Posterior cingulate gyrus (tissue), 11 donors: ENCODE results near the gene CFAP20.
A peak's percentile ranks its signal among the peaks of the same experiment; 100 is the strongest.

Experiments
- DNase-seq, 10 donors: peaks; one replicate each; pipeline versions ENCODE4 v3.0.0 to v3.0.0-alpha.2; 2020 to 2021; ENCODE audit warnings: mixed read lengths in 3 of 10
- intact Hi-C: fragments of 100-400 bp; cut with DNase I; formaldehyde crosslinking; loops from one replicate; pipeline ENCODE4 v1.15.1; 2023

Gene CFAP20

GRCh38 chr16:58125781-58126335 lies 3.3 kb downstream of the CFAP20 start:
- intact Hi-C loops, result loop anchor here (5.0 kb wide), 1 partner anchor 71 kb away; the partner anchor contains the start of gene CSNK2A2
- peak in 1 of 10 donors; percentile 9 for DNase-seq

DNA sequence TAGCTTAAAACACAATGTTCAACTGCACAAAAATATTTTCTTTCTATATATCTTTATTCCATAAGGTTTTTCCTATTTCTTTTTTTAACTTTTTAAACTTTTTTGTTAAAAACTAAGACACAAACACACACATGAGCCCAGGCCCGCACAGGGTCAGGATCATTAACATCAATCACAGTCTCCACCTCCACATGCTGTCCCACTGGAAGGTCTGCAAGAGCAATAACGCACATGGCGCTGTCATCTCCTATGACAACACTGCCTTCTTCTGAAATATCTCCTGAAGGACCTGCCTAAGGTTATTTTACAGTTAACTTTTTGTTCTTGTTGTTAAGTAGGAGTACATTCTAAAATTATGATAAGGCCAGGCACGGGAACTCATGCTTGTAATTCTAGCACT lies 4.1 kb downstream of the CFAP20 start:
- intact Hi-C loops, result loop anchor here (5.0 kb wide), 1 partner anchor 72 kb away; the partner anchor contains the start of gene CSNK2A2
- peak in 1 of 10 donors; percentile 56 for DNase-seq

DNA sequence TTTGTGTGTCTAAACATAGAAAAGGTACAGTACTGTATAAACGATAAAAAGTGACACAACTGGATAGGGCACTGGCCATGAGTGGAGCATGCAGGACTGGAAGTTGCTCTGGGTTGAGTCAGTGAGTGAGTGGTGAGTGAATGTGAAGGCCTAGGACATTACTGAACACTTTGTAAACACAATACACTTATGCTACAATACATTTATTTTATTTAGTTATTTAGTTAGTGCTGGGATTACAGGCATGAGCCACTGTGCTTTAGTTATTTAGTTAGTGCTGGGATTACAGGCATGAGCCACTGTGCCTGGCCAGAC lies 4.6 kb downstream of the CFAP20 start:
- intact Hi-C loops, result loop anchor here (5.0 kb wide), 1 partner anchor 227 kb away; no protein-coding TSS in a partner anchor

DNA sequence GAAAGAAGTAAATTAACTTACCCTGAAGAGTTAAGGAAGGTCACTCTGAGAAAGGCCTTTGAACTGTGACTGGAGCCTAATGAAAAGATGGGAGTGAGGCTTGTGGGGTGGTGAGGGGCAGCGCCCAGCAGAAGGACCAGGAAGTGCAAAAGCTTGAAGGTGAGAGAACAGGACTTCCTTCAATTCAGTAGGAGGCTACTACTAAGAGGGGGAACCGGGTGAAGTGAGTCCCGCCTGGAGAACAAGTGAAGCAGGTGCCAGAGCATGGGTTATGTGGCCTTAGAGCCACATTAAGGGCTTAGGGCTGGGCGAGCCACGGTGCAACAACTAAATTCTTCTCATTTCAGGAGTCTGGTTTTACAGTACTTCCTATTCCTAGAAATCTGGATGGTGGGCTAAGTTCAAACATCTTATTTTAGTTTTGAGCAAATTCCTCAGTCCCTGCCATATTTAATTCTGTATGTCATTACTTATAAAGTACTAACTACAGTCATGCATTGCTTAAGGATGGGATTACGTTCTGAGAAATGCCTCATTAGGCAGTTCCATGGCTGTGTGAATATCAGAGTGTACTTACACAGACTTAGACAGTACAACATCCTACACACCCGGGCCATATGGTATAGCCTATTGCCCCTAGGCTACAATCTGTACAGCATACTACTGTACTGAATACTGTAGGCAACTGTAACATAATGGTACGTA lies 5.1 kb downstream of the CFAP20 start:
- intact Hi-C loops, result loop anchor here (5.0 kb wide), 1 partner anchor 227 kb away; no protein-coding TSS in a partner anchor

More for the DNA sequence above, 4.6 kb downstream of the CFAP20 start:
- peak in 1 of 10 donors; percentile 31 for DNase-seq

GRCh38 chr16:58121132-58121531 lies 8.0 kb downstream of the CFAP20 start:
- intact Hi-C loops, result loop anchor here (2.0 to 5.0 kb wide), 2 partner anchors 100 to 224 kb away; no protein-coding TSS in a partner anchor
- no peak for DNase-seq

More for the DNA sequence above, 5.1 kb downstream of the CFAP20 start:
- DNase-seq, result peak in 1 of 10 donors; percentile 27

DNA sequence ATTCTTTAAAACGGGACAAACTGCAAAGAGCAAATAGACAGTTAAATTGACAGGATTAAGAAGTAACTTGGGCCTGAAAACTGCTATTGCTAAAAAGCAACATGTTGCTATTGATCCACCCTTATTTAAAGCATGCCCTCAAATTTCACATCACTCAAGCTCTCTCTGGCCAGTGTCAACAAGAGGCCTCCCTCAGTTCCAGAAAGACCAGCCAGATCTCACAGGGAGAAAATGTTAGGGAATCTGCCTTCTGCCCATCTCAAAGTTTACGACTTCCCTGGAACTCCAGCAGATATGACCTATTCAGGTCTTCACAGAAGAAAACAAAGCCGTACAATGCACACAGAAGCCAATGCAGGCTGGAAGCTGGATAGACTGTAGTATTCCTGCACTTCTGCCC lies 8.9 kb downstream of the CFAP20 start:
- intact Hi-C loops, result loop anchor here (2.0 to 5.0 kb wide), 2 partner anchors 99 to 223 kb away; no protein-coding TSS in a partner anchor
- DNase-seq, result no peak

DNA sequence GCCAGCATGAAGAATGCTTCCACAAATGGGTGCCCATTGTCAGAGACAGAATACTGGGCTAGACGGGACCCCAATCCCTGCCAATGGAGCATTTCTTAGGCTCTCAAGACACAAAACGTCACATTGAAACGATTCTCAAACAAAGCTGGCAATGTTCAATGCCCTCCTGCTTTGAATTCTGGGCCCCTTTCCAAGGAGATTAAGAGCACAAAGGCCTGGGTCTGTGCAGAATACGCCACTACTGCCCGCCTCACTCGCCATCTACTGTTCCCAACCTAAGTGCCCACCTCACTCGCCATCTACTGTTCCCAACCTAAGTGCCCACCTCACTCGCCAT lies 9.7 kb downstream of the CFAP20 start:
- peak in 2 of 10 donors; percentile 21 to 69 for DNase-seq
- intact Hi-C loops, result no loop called here

DNA sequence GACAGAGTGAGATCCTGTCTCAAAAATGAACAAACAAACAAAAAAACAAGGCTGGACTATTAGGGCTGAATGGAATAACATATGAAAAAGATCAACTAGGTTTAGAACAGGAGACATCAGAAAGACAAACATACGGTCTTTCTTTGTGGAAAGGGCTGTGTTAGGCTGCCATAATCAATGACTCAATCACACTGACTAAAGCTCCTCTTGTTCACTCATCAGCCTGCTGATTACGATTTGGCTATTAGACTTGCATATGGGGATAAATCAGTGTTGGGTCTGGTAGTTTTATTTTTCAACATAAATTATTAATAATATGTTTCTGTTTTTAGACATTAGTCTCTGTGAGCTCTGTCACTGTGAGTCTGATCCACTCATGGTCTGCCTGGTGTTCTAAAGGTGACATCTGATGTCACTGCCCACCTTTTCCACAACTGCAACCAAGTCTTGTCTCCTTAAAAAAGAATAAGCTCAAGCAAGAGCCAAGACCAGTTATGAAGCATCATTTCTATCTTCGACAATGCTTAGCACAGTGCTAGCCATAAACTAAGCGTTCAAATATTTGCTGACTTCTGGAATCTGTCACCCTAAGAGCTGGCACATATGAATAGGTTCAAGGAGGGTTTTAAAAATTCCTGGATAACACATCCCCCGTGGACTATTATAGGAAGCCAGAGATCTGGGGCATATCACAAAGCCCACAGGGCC lies 10.2 kb downstream of the CFAP20 start:
- intact Hi-C loops, result no loop called here
- DNase-seq, result peak in 1 of 10 donors; percentile 2

DNA sequence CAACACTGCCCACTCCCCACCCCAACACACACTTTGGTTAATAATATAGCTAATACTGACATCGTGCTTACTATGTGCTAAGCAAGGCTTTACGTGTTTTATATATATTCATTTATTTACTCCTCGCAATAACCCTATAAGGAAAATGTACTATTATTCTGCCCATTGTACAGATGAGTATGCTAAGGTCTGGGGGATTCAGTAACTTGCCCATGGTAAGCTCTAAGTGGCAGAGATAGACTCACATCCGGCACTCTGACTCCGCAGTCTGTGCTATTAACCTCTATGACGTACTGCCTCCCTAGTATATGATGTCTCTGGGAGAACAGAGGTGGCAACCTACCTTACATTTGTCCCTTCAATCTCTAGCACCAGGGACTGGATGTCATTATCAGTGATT lies 12.7 kb downstream of the CFAP20 start:
- DNase-seq, result no peak
- intact Hi-C loops, result no loop called here

DNA sequence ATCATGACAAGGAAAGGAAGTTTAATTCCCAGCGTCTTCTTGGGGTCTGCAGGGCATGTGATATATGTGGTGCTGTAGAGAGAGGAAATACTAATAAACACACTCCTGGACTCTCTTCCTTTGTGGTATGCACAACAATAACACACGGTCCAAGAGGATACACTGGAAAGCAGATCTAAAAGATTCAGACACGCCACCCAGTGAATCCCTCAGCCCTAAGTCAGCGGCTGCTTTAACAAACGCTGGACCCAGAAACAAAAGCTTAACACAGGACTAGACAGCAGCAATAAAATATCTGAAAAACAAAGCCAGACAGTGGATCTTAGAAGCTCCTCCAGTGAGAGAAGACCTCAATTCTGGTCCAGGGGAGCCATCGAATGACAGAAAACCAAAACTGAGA lies 13.1 kb downstream of the CFAP20 start:
- DNase-seq, result no peak
- intact Hi-C loops, result no loop called here

- DNase-seq, result peak in 1 of 10 donors; percentile 71
- intact Hi-C loops, result no loop called here
These were observed 14.1 kb downstream of the CFAP20 start for GRCh38 chr16:58114827-58115825.

DNA sequence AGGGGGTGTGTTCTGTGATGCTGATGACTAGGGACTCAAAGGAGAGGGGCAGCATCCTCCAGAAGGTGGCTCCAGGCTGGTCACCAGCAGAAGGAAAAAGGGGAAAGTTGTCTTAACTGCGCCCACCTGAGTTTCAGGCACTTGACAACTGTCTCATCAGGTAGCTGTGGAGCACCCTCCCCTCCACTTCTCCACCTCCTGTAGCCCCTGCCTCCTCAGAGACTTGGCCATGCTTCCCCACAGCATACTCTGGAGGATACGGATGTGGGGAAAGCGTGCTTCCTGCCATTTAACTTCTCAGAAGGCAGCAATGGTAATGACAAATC lies 17.9 kb downstream of the CFAP20 start:
- peak in 1 of 10 donors; percentile 60 for DNase-seq
- intact Hi-C loops, result no loop called here

DNA sequence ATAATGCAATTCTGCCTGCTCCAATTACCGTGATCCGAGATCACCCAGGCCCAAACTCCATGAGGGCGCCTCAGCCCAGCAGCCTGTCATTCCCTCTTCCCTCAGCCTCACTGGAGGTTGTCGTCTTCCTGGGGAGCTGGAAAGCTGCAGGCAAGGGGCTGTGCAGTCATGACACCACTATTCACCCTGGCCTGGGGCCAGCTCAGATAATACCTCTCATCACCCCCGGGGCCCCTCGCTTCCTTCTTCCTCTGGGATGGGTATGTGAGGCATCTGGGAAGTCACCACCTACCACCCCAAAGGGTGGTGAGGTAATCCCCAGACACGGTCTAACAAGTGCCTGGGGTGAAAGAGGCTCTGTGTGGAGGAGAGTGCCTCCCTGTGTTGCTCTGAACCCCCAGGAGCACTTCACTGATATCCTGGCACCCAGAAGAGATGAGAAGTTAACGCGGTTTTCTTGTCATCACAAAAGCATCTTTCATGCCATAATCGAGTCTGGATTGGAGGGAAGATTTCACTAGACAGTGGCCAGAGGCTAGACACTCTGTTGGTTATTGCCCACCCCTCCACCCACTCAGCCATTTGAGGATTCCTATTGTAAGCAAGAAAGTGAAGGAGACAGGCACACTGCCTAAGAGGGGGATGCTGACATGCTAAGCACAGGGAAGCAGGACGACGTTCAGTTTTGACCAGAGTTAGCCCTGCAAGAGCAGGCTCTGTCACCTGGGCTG lies 18.4 kb downstream of the CFAP20 start:
- intact Hi-C loops, result no loop called here
- peak in 2 of 10 donors; percentile 49 to 72 for DNase-seq

- peak in 1 of 10 donors; percentile 41 for DNase-seq
- intact Hi-C loops, result no loop called here
These were observed 19.3 kb downstream of the CFAP20 start for GRCh38 chr16:58109881-58110280.

DNA sequence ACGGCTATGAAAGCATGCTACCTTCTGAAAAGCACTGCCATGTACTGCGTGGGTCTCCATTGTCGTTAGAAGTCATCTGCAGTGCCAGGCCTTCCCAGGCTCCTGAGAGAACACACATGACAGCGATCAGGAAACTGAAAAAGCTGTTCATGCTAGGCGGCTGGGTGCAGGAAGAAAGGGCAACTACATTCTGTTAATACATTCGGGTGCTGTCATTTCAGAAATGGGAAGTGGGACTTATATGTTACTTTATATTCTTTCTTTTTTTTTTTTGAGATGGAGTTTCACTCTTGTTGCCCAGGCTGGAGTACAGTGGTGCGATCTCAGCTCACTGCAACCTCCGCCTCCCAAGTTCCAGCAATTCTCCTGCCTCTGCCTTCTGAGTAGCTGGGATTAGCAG lies 19.9 kb downstream of the CFAP20 start:
- DNase-seq, result no peak
- intact Hi-C loops, result no loop called here

DNA sequence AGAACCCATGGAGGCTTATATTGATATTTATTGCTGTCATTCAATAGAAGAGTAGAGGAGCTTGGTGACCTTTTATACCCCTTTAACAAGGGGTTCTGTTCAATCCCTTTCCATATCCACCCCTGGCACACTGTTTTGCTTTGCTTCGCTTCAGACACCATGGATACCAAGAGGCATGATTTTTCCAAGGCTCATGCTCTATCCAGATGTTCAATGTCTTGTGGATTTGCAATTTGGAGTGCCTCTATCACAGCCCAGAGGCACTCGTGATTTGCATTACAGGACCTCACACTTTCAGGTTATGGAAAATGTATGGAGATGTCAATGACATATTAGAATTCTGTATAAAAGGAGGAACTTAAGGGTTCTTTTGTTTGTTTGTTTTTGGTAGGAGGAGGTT lies 21.5 kb downstream of the CFAP20 start:
- peak in 1 of 10 donors; percentile 18 for DNase-seq
- intact Hi-C loops, result no loop called here

DNA sequence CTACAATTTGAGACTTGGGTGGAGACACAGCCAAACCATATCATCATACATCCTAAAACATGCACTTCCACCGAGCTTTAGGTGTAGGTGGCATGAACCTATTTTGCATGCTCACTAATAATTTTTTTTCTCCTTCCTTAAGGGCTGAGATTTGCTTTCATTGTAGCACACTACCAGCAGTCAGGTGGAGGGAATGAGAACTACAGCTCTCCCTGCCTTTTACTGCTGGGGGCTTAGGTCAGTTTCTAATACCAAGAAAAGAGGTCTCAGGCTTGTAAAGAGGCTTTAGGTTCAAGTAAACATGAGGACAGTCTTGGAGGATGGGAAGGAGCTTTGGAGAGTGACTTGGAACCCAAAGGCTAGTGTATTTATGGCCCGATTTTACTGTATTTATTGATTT lies 22.0 kb downstream of the CFAP20 start:
- intact Hi-C loops, result no loop called here
- no peak for DNase-seq

DNA sequence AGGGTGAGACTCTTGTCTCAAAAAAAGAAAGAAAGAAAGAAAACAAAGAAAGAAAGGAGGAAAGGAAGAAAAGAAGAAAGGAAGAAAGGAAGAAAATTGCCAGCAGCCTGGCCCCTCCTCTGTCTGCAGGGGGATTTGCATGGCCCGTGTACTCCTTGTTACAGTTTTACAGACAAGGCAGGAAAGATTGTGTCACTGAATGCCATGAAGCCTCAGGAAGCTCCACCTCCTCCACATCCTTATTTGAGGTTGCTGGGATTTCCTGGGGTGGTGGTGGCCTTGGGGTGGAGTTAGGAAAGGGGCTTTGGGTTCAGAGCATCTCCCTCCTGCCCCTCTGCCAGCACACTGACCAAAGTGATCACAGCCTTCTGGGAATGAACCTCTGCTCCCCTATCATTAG lies 23.6 kb downstream of the CFAP20 start:
- DNase-seq, result peak in 1 of 10 donors; percentile 16
- intact Hi-C loops, result no loop called here

DNA sequence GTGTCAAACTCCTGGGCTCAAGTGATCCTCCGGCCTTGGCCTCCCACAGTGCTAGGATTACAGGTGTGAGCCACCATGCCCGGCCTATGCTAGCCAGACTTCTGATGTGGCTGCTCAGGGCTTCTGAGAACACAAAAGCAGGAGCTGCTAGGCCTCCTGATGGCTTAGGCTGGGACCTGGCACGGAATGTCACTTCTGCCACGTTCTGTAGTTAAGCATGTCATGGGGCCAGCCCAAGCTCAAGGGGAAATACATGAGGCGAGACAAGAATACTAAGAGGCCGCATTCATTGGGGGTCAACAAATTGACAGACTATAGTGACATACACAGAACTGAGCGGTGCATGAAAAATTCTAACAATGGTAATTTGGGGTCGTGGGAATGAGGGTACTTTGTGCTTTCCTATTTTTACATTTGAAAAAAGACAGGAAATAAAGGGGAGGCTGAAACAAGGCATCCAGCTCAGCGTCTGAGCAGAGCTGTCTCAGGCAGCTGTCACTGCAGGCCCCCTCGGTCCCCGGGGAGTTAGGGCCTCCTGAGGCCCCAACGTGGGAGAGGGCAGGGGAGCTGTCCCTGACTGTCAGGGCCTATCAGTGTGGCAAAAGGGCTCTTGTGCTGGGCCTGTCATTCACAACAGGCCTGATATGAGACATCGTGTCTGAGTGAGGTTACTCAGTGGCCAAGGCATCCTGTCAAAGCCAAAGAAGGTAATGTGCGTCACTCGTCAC lies 26.4 kb downstream of the CFAP20 start:
- peak in 2 of 10 donors; percentile 35 to 54 for DNase-seq
- intact Hi-C loops, result no loop called here
